Endothelial cell of umbilical vein (primary cell): Measurements from ENCODE around the gene COL9A3. TPM values are rescaled to one million over a fixed set of nuclear protein-coding genes. Genes with fewer than 3 reads are reported as not detected.

Experiments used
- BruUV-seq: library from RNA; stranded (reverse); fragments of 400-500 nt; replicated peaks from 2 replicates; lab custom pipeline; 2021; lab: Mats Ljungman, UMichigan
- CTCF ChIA-PET: fragments of 300-600, 350-600 bp; sonication (Branson Sonifier 250); formaldehyde crosslinking; loops from one replicate; lab custom pipeline; 2021; ENCODE audit warnings: antibody characterized with exemption, inconsistent platforms; lab: Charles Lee
- POLR2A ChIA-PET: fragments of 300-600, 350-600 bp; sonication (Branson Sonifier 250); formaldehyde crosslinking; loops from one replicate; lab custom pipeline; 2021; ENCODE audit warnings: antibody characterized with exemption, inconsistent platforms; lab: Charles Lee
- DNase-seq: peaks from one replicate; pipeline ENCODE4 v3.0.0-alpha.2; 2011; ENCODE audit warnings: low read depth, low spot score
- FAIRE-seq: peaks from 2 replicates; lab custom pipeline; 2011; peaks lifted over from hg19 to GRCh38; lab: Jason Lieb, UNC
- H2AFZ ChIP-seq: 2 replicates; pipeline ENCODE4 v1.6.0; 2012; ENCODE audit warnings: low read depth, low read length, control low read depth, inconsistent platforms
- H3K27ac ChIP-seq: 2 replicates; pipeline ENCODE4 v1.5.1; 2011; ENCODE audit warnings: low read depth, mild to moderate bottlenecking, control low read depth, low read length, moderate library complexity; ENCODE audit not compliant: insufficient read depth
- H3K27me3 ChIP-seq, 2 experiments: 2 replicates each; pipeline versions ENCODE4 v1.6.0 to v1.6.1; 2011; ENCODE audit warnings: low read length in 2 of 2, mixed read lengths in 1 of 2; ENCODE audit not compliant: control insufficient read depth in 2 of 2, insufficient read depth in 2 of 2
- H3K36me3 ChIP-seq, 2 experiments: 2 replicates in 1 of 2; 3 replicates in 1 of 2; pipeline ENCODE4 v1.5.1; 2011; ENCODE audit warnings: low read length in 2 of 2, mild to moderate bottlenecking in 1 of 2, moderate library complexity in 1 of 2; ENCODE audit not compliant: control insufficient read depth in 2 of 2, insufficient read depth in 2 of 2; ENCODE audit errors: extremely low read depth in 1 of 2
- H3K4me1 ChIP-seq: 3 replicates; pipeline ENCODE4 v1.5.1; 2011; ENCODE audit warnings: mild to moderate bottlenecking, low read length; ENCODE audit not compliant: control insufficient read depth, insufficient read depth; ENCODE audit errors: extremely low read depth
- H3K4me2 ChIP-seq: 2 replicates; pipeline ENCODE4 v1.6.1; 2011; ENCODE audit warnings: low read length, control low read depth, mixed read lengths; ENCODE audit not compliant: insufficient read depth
- H3K4me3 ChIP-seq, 3 experiments: fragments of 200-600 bp in 1 of 3; sonication (generic), shearing (Covaris generic) in 1 of 3; replicated peaks in 1 of 3; 2 replicates each; pipeline ENCODE4 v1.5.1; 2011 to 2016; ENCODE audit warnings: control low read depth in 3 of 3, low read length in 3 of 3, mild to moderate bottlenecking in 2 of 3, inconsistent platforms in 1 of 3, low read depth in 1 of 3, moderate library complexity in 1 of 3; ENCODE audit not compliant: insufficient read depth in 1 of 3
- H3K79me2 ChIP-seq: 2 replicates; pipeline ENCODE4 v1.6.0; 2012; ENCODE audit warnings: low read length, inconsistent platforms; ENCODE audit not compliant: control insufficient read depth, insufficient read depth
- H3K9ac ChIP-seq: replicated peaks from 2 replicates; pipeline ENCODE3; 2011; ENCODE audit warnings: low read length, control low read depth; ENCODE audit not compliant: insufficient read depth; ENCODE audit errors: extremely low read depth
- H3K9me1 ChIP-seq: replicated peaks from 3 replicates; pipeline ENCODE4 v1.6.0; 2011; ENCODE audit warnings: mild to moderate bottlenecking, low read length; ENCODE audit not compliant: control insufficient read depth, insufficient read depth; ENCODE audit errors: extremely low read depth
- H3K9me3 ChIP-seq: replicated peaks from 2 replicates; pipeline ENCODE4 v1.5.1; 2012; ENCODE audit warnings: low read length, inconsistent platforms; ENCODE audit not compliant: control insufficient read depth, insufficient read depth
- H4K20me1 ChIP-seq: replicated peaks from 2 replicates; pipeline ENCODE3; 2011; ENCODE audit warnings: mild to moderate bottlenecking, low read length; ENCODE audit not compliant: control insufficient read depth, insufficient read depth; ENCODE audit errors: extremely low read depth
- CTCF ChIP-seq, 2 donors: IDR thresholded peaks; 1 replicate in 1 of 2; 2 replicates in 1 of 2; pipeline ENCODE4 v1.5.1; 2011; ENCODE audit warnings: low read length in 2 of 2, mild to moderate bottlenecking in 2 of 2, moderate library complexity in 2 of 2, control low read depth in 1 of 2, inconsistent platforms in 1 of 2, low read depth in 1 of 2; ENCODE audit not compliant: insufficient read depth in 1 of 2; ENCODE audit errors: extremely low read depth in 1 of 2
- EZH2 ChIP-seq: IDR thresholded peaks from 2 replicates; pipeline ENCODE4 v1.6.1; 2012; ENCODE audit warnings: borderline replicate concordance, low read depth, mild to moderate bottlenecking, moderate library complexity, low read length, inconsistent platforms; ENCODE audit not compliant: severe bottlenecking
- FOS ChIP-seq: IDR thresholded peaks from 2 replicates; pipeline ENCODE4 v1.6.1; 2011; ENCODE audit warnings: mild to moderate bottlenecking, low read length, moderate library complexity, borderline replicate concordance; ENCODE audit not compliant: insufficient read depth
- GATA2 ChIP-seq: IDR thresholded peaks from 2 replicates; pipeline ENCODE4 v1.7.0; 2011; ENCODE audit warnings: low read depth, mild to moderate bottlenecking, moderate library complexity, mixed read lengths, low read length; ENCODE audit not compliant: insufficient read length, insufficient read depth
- JUN ChIP-seq: IDR thresholded peaks from 2 replicates; pipeline ENCODE4 v1.6.1; 2011; ENCODE audit warnings: borderline replicate concordance, low read depth; ENCODE audit not compliant: insufficient read length, insufficient read depth
- MYC ChIP-seq: IDR thresholded peaks from one replicate; pipeline ENCODE4 v1.6.1; 2011; ENCODE audit warnings: mild to moderate bottlenecking, low read depth, low read length
- POLR2A ChIP-seq: IDR thresholded peaks from 2 replicates; pipeline ENCODE4 v1.6.1; 2012; ENCODE audit warnings: low read depth, mild to moderate bottlenecking, control low read depth, low read length
- POLR2AphosphoS5 ChIP-seq: IDR thresholded peaks from 2 replicates; pipeline ENCODE4 v1.6.1; 2012; ENCODE audit warnings: low read depth, mild to moderate bottlenecking, control low read depth, low read length, moderate library complexity; ENCODE audit not compliant: insufficient read depth
- dilution Hi-C: fragments of 300-500 bp; cut with MboI; formaldehyde crosslinking; loops from one replicate; pipeline ENCODE4 v1.15.0; 2019; ENCODE audit warnings: low sequenced_read_pairs; ENCODE audit not compliant: extremely low pct_ligation_motif_present
- intact Hi-C: fragments of 100-400 bp; cut with micrococcal nuclease; formaldehyde crosslinking; loops from one replicate; pipeline ENCODE4 v1.10.0; 2022
- polyA plus RNA-seq, 4 experiments: library from polyadenylated mRNA; depleted of rRNA in 3 of 4; stranded (reverse) in 3 of 4; unstranded in 1 of 4; fragments of >200 nt; gene quantifications; 2 replicates each; pipeline versions ENCODE4 v1.2.1 to v1.2.3, GENCODE V29; 2011 to 2012; ENCODE audit warnings: missing spikeins in 1 of 4
- total RNA-seq: library from RNA; stranded (reverse); gene quantifications from 2 replicates; pipeline ENCODE4 v1.2.3, GENCODE V29; 2021
- TF ChIP-seq, protein P1 (sequence below): IDR thresholded peaks from 2 replicates; pipeline ENCODE4 v1.6.1; 2011; ENCODE audit not compliant: insufficient read depth, insufficient read length

COL9A3 gene
- total and polyA plus RNA-seq, 2 donors (not counting 3 experiments of a cell fraction or from before 2014, with no cell fraction given) = 0.46 to 0.60 TPM

DNA sequence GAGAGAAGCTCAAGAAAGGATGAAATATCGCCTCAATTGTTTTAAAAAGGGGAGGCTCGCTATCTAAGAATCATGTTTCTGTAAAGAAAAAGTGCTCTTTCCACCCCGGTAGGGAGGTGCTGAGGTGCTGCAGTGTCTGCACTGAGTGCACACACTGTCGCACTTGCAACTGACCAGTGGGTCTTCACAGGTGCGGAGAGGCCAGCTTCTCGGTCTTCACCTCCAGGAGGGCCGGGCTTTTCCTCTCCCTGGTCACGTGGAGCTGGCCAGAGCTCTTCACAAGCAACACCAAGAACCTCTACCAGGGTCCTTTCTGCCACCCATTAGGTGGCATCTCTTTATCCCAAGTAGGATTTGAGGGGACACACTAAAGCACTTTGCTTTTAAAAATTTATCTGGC, 72.6 kb downstream of the COL9A3 start:
- TF ChIP-seq POLR2AphosphoS5 = no peak
- TF ChIP-seq POLR2A = no peak
- TF ChIP-seq, protein P1, sequence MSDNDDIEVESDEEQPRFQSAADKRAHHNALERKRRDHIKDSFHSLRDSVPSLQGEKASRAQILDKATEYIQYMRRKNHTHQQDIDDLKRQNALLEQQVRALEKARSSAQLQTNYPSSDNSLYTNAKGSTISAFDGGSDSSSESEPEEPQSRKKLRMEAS = no peak
- TF ChIP-seq JUN = no peak
- TF ChIP-seq FOS = no peak
- TF ChIP-seq GATA2 = no peak
- TF ChIP-seq CTCF (IDR thresholded peaks at IDR 0.05; ENCODE audit: extremely low read depth in 1 of 2, insufficient read depth in 1 of 2, low read depth in 1 of 2, low read length in 2 of 2) = no peak
- no peak for TF ChIP-seq MYC
- TF ChIP-seq EZH2 = no peak
- dilution Hi-C loops (no loop called here), intact Hi-C loops (no loop called here)
- Histone ChIP-seq H3K27me3 (no peaks in the 10 kb centered on the region), H3K4me1 (no peaks in the 10 kb centered on the region), H4K20me1 (no peaks in the 10 kb centered on the region), H3K9me3 (no peaks in the 10 kb centered on the region), H3K79me2 (no peaks in the 10 kb centered on the region), H3K4me2 (no peak overlapping the region), H3K4me3 (no peak overlapping the region), H3K27ac (no peak overlapping the region), H3K9me1 (no peaks in the 10 kb centered on the region), H3K36me3 (peaks cover 34 to 62% of the 10 kb centered on the region in 2 experiments), H2AFZ (no peak overlapping the region), H3K9ac (no peak overlapping the region)
- ChIA-PET POLR2A (no interaction called here), CTCF (interaction anchor here (0.8 to 1.8 kb wide), 2 partner anchors 14 to 16 kb away, joined by 3 to 9 read pairs; no protein-coding TSS in a partner anchor)
- no peak for FAIRE-seq
- no TSS peak for BruUV-seq
- DNase-seq = no peak
